IPS-18a (cell line): ENCODE results near the gene MYEOV.

Experiments
- H3K27ac ChIP-seq: one replicate; pipeline ENCODE4 v1.5.1; 2013; ENCODE audit warnings: low read length
- H3K27me3 ChIP-seq: one replicate; pipeline ENCODE4 v1.6.1; 2013; ENCODE audit warnings: mild to moderate bottlenecking, low read length; ENCODE audit not compliant: control insufficient read depth, insufficient read depth
- H3K36me3 ChIP-seq: one replicate; pipeline ENCODE4 v1.6.1; 2013; ENCODE audit warnings: low read depth, low read length; ENCODE audit not compliant: control insufficient read depth
- H3K4me1 ChIP-seq: one replicate; pipeline ENCODE4 v1.6.1; 2013; ENCODE audit warnings: low read depth, low read length; ENCODE audit not compliant: control insufficient read depth
- H3K4me3 ChIP-seq: one replicate; pipeline ENCODE4 v1.5.1; 2013; ENCODE audit warnings: low read length
- H3K9ac ChIP-seq: one replicate; pipeline ENCODE4 v1.6.1; 2013; ENCODE audit warnings: mild to moderate bottlenecking, low read length, moderate library complexity
- H3K9me3 ChIP-seq: one replicate; pipeline ENCODE4 v1.6.1; 2013; ENCODE audit warnings: low read depth, low read length; ENCODE audit not compliant: control insufficient read depth

The MYEOV gene

DNA sequence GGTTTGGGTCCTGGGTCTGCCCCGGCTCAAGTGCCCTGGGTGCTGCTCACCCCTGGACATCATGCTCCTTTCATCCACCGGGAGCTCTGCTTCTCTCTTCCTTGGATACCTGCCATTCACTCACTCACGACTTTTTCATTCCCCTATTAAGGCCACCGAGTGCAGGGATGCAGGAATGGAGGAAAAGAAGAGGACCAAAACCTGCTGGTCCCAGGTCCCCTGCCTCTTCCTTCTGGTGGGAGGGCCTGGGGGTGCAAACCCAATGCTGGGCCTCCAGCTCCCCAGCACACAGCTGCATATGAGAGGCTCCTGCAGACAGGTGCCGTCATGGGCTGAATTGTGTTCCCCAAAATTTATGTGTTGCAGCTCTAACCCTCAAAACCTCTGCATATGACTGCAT, 36.8 kb upstream of the MYEOV start:
- Histone ChIP-seq H3K9ac (no peak overlapping the region), H3K36me3 (no peaks in the 10 kb centered on the region), H3K27me3 (no peaks in the 10 kb centered on the region), H3K4me3 (no peak overlapping the region), H3K4me1 (peaks cover 11% of the 10 kb centered on the region), H3K9me3 (no peaks in the 10 kb centered on the region), H3K27ac (no peak overlapping the region)

DNA sequence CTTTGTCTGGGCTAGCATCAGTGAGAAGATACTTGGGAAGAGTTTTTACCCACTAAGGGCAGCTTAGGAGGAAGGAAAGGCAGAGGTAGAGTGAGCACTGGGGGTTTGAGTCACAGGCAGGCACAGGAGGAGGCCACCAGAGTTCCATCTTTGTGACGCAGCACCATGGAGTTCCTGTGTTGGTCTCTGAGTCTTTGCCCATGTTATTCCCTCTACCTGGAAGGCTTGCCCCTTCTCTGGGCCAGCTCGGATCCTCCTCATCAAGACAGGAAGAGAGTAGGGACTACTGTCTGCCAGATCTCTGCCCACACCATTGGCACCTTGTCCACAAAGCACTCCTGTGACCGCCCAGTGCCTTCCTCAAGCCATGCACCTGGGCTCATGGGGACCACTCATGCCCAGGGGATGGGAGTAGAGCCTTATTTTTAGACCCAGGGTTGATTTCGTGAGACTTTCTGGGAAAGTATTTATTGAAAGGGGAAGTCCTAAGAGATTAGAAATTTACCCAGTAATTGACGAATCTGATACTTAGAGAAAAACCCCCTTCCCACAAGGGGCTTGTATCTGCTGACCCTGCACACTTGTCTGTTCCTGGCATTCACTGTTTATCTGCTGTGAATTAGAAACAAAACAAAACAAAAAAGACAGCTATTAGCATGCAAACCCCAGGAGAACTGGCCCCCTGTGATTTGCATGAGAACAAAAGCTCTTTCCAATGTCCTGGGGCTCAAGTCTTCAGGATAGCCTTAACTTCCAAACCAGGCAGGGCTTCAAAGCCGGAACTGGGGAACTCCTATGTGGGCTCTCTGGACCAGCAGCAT, 35.9 kb upstream of the MYEOV start:
- Histone ChIP-seq H3K4me3 (no peak overlapping the region), H3K27ac (no peak overlapping the region), H3K4me1 (peaks cover 11% of the 10 kb centered on the region), H3K27me3 (no peaks in the 10 kb centered on the region), H3K36me3 (no peaks in the 10 kb centered on the region), H3K9ac (no peak overlapping the region), H3K9me3 (no peaks in the 10 kb centered on the region)

DNA sequence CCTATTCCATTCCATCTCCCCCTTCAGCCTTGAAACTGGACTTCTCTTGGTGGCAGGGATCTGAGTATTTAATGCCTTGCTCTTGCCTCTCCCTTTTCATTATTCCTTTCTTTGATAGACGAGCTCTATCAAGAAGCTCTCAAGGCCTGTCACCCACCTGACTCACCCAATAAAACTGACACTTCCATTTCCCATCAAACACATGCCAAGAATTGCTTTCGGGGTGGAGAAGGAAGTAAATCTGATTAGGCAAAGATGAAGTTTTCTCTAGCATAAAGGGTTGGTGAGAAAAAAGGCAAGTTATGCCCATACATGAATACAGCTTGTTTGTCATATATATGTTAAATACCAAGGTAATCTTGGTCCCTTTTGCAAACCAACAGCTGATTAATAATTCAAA, 34.9 kb upstream of the MYEOV start:
- no peak overlapping the region for H3K27ac ChIP-seq
- no peak overlapping the region for H3K9ac ChIP-seq
- peaks cover 11% of the 10 kb centered on the region for H3K4me1 ChIP-seq
- H3K36me3 ChIP-seq, result no peaks in the 10 kb centered on the region
- no peak overlapping the region for H3K4me3 ChIP-seq
- H3K27me3 ChIP-seq, result no peaks in the 10 kb centered on the region
- H3K9me3 ChIP-seq, result no peaks in the 10 kb centered on the region

DNA sequence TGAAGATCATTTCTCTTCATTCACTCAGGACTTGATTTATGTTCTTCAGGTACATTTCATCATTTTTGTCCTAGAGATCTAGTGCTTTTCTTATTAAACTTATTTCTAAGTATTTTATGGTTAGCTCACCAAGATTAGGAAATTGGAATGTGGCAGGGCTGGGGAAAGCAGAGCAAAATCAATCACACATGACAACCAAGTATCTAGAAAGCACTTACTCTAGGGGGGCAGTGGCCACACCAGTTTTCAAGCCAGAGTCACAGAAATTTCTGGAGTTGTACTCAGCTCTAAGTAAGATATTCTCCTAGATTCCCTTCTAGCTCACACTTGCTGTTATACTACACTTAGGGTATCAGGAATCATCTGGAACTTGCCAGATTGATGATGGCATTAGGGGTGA, 33.3 kb upstream of the MYEOV start:
- no peaks in the 10 kb centered on the region for H3K9me3 ChIP-seq
- H3K4me3 ChIP-seq, result no peak overlapping the region
- H3K9ac ChIP-seq, result no peak overlapping the region
- no peaks in the 10 kb centered on the region for H3K27me3 ChIP-seq
- peaks cover 11% of the 10 kb centered on the region for H3K4me1 ChIP-seq
- H3K36me3 ChIP-seq, result no peaks in the 10 kb centered on the region
- H3K27ac ChIP-seq, result no peak overlapping the region

DNA sequence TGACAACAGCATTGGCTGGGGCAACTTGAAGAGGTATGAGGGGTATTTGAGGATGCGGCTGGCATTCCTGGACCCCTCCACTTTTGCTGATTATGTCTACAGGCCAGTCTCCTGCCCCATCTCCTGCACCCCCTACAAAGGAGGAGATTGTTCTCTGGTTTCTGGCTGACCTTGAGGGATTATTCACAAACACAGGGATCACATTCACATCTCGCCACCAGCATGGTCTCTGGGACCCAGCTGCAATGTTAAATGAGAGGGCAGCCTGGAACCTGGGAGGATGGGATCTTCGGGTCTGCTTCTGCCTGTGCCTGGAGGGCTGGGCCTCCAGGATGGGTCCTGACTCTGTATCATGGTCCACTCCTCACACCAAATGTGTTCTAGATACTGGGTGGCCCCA, 32.8 kb upstream of the MYEOV start:
- H3K4me3 ChIP-seq, result no peak overlapping the region
- H3K27ac ChIP-seq, result no peak overlapping the region
- H3K27me3 ChIP-seq, result no peaks in the 10 kb centered on the region
- H3K9ac ChIP-seq, result no peak overlapping the region
- no peaks in the 10 kb centered on the region for H3K9me3 ChIP-seq
- H3K4me1 ChIP-seq, result peaks cover 11% of the 10 kb centered on the region
- no peaks in the 10 kb centered on the region for H3K36me3 ChIP-seq

DNA sequence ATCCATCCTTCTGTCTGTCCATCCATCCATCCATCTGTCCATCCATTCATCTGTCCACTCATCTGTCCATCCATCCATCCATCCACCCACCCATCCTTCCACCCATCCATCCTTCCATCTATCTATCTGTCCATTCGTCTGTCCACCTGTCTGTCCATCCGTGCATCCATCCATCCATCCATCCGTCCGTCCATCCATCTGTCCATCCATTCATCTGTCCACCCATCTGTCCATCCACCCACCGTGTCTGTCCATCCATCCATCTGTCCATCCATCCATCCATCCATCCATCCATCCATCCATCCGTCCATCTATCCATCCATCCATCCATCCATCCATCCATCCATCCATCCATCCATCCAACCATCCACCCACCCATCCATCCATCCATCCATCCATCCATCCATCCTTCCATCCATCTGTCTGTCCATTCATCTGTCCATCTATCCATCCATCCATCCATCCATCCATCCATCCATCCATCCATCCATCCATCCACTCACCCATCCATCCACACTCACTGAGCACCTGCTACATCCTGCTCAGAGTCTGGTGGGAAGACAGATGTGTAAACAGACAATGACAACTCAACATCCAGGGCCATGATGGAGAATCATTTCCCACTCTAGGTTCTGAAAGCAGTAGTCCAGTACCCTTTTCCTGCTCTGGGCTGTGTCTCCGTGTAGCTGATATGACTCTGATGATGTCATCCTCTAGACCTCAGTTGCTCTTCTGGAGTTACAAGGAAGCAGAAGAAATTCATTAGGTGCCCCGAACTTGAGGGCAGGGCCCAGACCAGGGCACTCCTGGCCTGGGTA, 30.8 kb upstream of the MYEOV start:
- H3K4me3 ChIP-seq, result no peak overlapping the region
- H3K9ac ChIP-seq, result no peak overlapping the region
- H3K27me3 ChIP-seq, result no peaks in the 10 kb centered on the region
- H3K9me3 ChIP-seq, result no peaks in the 10 kb centered on the region
- no peaks in the 10 kb centered on the region for H3K36me3 ChIP-seq
- H3K27ac ChIP-seq, result no peak overlapping the region
- peaks cover 6% of the 10 kb centered on the region for H3K4me1 ChIP-seq

DNA sequence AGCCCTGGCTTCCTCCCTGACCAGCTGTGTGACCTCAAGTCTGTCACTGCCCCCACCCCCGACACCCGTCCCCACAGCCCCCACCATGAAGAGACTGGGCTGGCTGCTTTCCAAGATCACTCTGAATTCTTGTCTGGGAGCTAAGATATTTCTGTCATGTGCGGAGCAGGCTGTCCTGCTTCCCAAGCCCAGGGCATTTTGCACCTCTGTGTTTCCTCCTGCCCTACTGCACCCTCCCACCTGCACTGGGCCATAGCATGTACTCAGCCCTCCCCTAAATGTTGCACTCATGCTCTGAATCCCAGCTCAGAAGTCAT, 30.3 kb upstream of the MYEOV start:
- Histone ChIP-seq H3K9ac (no peak overlapping the region), H3K4me3 (no peak overlapping the region)

DNA sequence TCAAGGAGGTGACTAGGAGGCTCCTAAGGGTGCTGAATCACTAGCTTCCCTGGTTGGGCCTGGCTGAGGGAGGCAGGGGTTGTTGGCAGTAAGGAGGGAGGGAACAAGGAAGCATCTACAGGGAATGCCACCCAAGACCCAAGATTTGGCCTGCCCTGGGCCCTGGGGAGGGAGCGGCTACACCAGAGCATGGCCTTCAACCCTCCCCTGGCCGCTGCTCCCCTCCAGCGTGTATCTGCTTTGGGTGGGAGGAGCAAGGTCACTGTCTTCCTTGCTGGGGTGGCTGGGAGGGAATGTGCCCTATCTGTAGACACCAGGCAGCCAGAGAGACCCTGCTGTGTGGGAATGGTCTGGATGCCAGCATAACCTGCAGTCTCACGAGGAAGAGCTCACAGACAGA, 29.5 kb upstream of the MYEOV start:
- Histone ChIP-seq H3K9me3 (no peaks in the 10 kb centered on the region), H3K27me3 (no peaks in the 10 kb centered on the region), H3K9ac (no peak overlapping the region), H3K27ac (no peak overlapping the region), H3K36me3 (no peaks in the 10 kb centered on the region), H3K4me3 (no peak overlapping the region), H3K4me1 (no peaks in the 10 kb centered on the region)

More for the DNA sequence above, 30.3 kb upstream of the MYEOV start:
- Histone ChIP-seq H3K9me3 (no peaks in the 10 kb centered on the region), H3K27me3 (no peaks in the 10 kb centered on the region), H3K27ac (no peak overlapping the region), H3K36me3 (no peaks in the 10 kb centered on the region), H3K4me1 (peaks cover under 1% of the 10 kb centered on the region)

DNA sequence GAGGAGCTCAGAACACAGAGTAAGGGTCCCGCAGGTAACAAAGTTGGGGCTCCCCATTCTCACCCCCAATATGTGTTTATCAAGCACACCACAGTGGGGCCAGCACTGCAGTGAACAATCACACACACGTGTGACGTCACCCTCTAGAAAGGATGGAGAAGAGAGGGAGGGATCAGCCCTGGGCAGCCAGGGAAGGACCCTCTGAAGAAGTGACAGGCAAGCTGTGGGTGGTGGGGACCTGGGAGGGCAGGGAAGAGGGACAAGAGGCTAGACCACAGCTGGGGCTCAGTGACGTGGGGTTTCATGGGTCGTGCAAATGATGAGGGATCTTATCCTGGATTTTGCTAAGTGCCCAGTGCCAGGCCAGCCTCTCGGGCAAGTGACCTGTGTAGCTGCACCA, 28.7 kb upstream of the MYEOV start:
- Histone ChIP-seq H3K9me3 (no peaks in the 10 kb centered on the region), H3K27ac (no peak overlapping the region), H3K27me3 (no peaks in the 10 kb centered on the region), H3K36me3 (no peaks in the 10 kb centered on the region), H3K9ac (no peak overlapping the region), H3K4me1 (no peaks in the 10 kb centered on the region), H3K4me3 (no peak overlapping the region)

DNA sequence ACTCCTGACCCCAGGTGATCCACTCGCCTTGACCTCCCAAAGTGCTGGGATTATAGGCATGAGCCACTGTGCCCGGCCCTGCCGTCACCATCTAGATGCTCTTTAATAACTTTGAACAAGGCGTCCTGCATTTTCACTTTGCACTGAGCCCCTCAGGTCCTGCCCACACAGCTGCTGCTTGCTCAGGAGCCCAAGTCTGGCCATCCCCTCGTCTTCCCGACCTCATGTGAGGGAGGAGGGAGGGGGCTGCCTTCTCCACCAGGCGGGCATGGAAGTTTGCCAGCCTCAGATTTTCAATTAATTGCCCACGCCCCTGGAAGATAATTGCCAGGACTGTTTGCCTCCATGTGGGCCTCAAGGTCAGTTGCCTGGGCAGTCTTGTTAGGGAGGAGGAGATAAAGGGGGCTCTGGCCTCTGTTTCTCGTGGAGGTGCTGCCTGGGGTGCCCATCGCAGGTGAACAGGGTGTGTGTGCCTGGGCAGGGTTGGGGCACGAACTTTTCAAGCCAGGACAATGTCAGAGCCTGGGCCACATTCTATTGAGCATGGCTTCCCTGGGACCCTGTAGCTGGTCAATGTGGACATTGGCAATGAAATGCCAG, 27.9 kb upstream of the MYEOV start:
- H3K9ac ChIP-seq, result no peak overlapping the region
- H3K36me3 ChIP-seq, result no peaks in the 10 kb centered on the region
- H3K4me1 ChIP-seq, result no peaks in the 10 kb centered on the region
- H3K27ac ChIP-seq, result no peak overlapping the region
- no peaks in the 10 kb centered on the region for H3K27me3 ChIP-seq
- H3K9me3 ChIP-seq, result no peaks in the 10 kb centered on the region
- H3K4me3 ChIP-seq, result no peak overlapping the region

DNA sequence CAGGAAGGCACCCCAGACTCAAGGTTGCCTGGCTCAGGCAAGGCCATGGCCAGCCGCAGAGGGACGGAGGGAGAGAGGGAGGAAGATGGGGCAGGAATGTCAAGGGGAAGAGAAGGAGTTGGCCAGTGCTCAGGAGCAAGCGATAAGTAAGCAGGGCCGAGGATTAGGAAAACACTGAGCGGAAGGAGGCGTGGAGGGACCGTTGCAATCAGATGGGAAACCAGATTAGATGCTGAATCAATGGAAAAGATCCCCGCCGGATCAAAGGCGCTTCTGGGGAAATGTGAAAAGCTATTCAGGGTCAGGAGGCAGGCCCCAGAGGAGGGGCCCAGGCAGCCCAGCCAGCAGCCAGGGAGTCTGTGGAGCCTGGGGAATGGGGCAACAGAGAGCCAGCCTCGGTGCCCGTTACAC, 26.6 kb upstream of the MYEOV start:
- no peaks in the 10 kb centered on the region for H3K4me1 ChIP-seq
- no peaks in the 10 kb centered on the region for H3K27me3 ChIP-seq

More for the DNA sequence above, 26.6 kb upstream of the MYEOV start:
- no peak overlapping the region for H3K4me3 ChIP-seq
- no peaks in the 10 kb centered on the region for H3K9me3 ChIP-seq
- no peaks in the 10 kb centered on the region for H3K36me3 ChIP-seq
- H3K27ac ChIP-seq, result no peak overlapping the region
- no peak overlapping the region for H3K9ac ChIP-seq
